Testis (tissue), 5 donors: ENCODE data around the gene PTPN2. TPM values are rescaled to one million over a fixed set of nuclear protein-coding genes. Genes with fewer than 3 reads are reported as not detected.

Source experiments
- DNase-seq: peaks from one replicate; pipeline ENCODE4 v3.0.0-alpha.2; 2019
- H3K27ac ChIP-seq, 2 donors: fragments of 200-600 bp; sonication (generic); one replicate each; pipeline ENCODE4 v1.5.1; 2019
- H3K27me3 ChIP-seq: fragments of 200-600 bp; sonication (generic); one replicate; pipeline ENCODE4 v1.5.1; 2019
- H3K36me3 ChIP-seq: fragments of 200-600 bp; sonication (generic); one replicate; pipeline ENCODE4 v1.5.1; 2017; ENCODE audit warnings: low read depth; ENCODE audit errors: missing control alignments
- H3K4me1 ChIP-seq: fragments of 200-600 bp; sonication (generic); one replicate; pipeline ENCODE4 v1.5.1; 2019
- H3K4me3 ChIP-seq, 2 donors: fragments of 200-600 bp; sonication (generic); one replicate each; pipeline ENCODE4 v1.5.1; 2017 to 2019
- H3K9me3 ChIP-seq: fragments of 200-600 bp; sonication (generic); one replicate; pipeline ENCODE4 v1.5.1; 2017
- CTCF ChIP-seq, 3 experiments: fragments of 450-650 bp in 2 of 3; fragments of 200-600 bp in 1 of 3; sonication (generic) in 1 of 3; IDR thresholded peaks; one replicate each; pipeline ENCODE4 v1.5.1; 2016 to 2019; ENCODE audit warnings: antibody characterized with exemption in 3 of 3, mild to moderate bottlenecking in 2 of 3, moderate library complexity in 1 of 3
- POLR2A ChIP-seq: fragments of 450-650 bp; IDR thresholded peaks from one replicate; pipeline ENCODE4 v1.6.1; 2017; ENCODE audit warnings: antibody characterized with exemption, mild to moderate bottlenecking, moderate library complexity
- WGBS, 2 donors: methylation state at CpG; one replicate each; pipeline ENCODE4 v1.1.5; 2018; 5-methylcytosine and 5-hydroxymethylcytosine counted together
- intact Hi-C: fragments of 100-400 bp; cut with DNase I; formaldehyde crosslinking; loops from one replicate; pipeline ENCODE4 v1.15.1; 2023; ENCODE audit warnings: low total_unique reads
- long read RNA-seq, 2 donors: transcript quantifications; one replicate each; lab custom pipeline, GENCODE V29; 2026
- polyA plus RNA-seq: library from polyadenylated mRNA; stranded (reverse); fragments of 350-450 nt; fragmentation: Illumina TruSeq; extraction: RNeasy Lipid Tissue Mini Kit (QIAGEN cat#74804); gene quantifications from one replicate; pipeline ENCODE4 v1.2.3, GENCODE V29; 2014; ENCODE audit warnings: low read depth, low replicate concordance; ENCODE audit not compliant: insufficient read depth
- total RNA-seq, 2 donors: library from RNA; depleted of rRNA; stranded (reverse); fragments of >200 nt; gene quantifications; one replicate each; pipeline ENCODE4 v1.2.3, GENCODE V29; 2016

PTPN2 gene
- total RNA-seq (10 to 100 TPM; 37.4 to 41.5 TPM), polyA plus RNA-seq (24.5 TPM)
- long read RNA-seq, donor 1, transcript PTPN2-202 (10 exons, 1,706 nt) = major isoform, 8 of 30 reads
- long read RNA-seq, donor 1, partial matches to known transcripts = 0 of 30 reads
- long read RNA-seq, donor 1, other reads (novel, unspliced or antisense) = 17 of 30 reads
- long read RNA-seq, donor 2, transcript PTPN2-202 (10 exons, 1,706 nt) = major isoform, 6 of 12 reads
- long read RNA-seq, donor 2, partial matches to known transcripts = 0 of 12 reads
- long read RNA-seq, donor 2, other reads (novel, unspliced or antisense) = 0 of 12 reads

GRCh38 chr18:12883684-12884405 lies at the start of gene PTPN2:
Gene PTPN2 (minus strand): TSS chr18:12884237. CDS start chr18:12884141, 96 bp downstream.
- Histone ChIP-seq H3K4me1 (peaks cover 26% of the 10 kb centered on the region), H3K36me3 (no peaks in the 10 kb centered on the region), H3K27me3 (no peaks in the 10 kb centered on the region), H3K27ac (peak within 1 kb of the TSS; percentile 99 to 100), H3K4me3 (peak within 1 kb of the TSS; percentile 86), H3K9me3 (no peaks in the 10 kb centered on the region)
- intact Hi-C loops = no loop called here
- DNase-seq = peak; percentile 95
- TF ChIP-seq POLR2A = peak; percentile 9
- peak in 1 of 3 experiments; percentile 14 for TF ChIP-seq CTCF (IDR thresholded peaks at IDR 0.05)
- 0% methylated on average over 30 to 64 of the region's 97 CpGs for WGBS, 2 donors

- Histone ChIP-seq H3K27ac (no peak overlapping the region), H3K27me3 (no peaks in the 10 kb centered on the region), H3K4me3 (no peak overlapping the region), H3K9me3 (no peaks in the 10 kb centered on the region), H3K4me1 (no peaks in the 10 kb centered on the region), H3K36me3 (no peaks in the 10 kb centered on the region)
- no peak for DNase-seq
- TF ChIP-seq POLR2A (no peak), CTCF (IDR thresholded peaks at IDR 0.05) (no peak)
- intact Hi-C loops = loop anchor here (5.0 kb wide), 1 partner anchor 196 kb away; no protein-coding TSS in a partner anchor
Observed at GRCh38 chr18:12933327-12933726, 49.3 kb upstream of the PTPN2 start.

- no peaks in the 10 kb centered on the region for H3K9me3 ChIP-seq
- H3K27me3 ChIP-seq = no peaks in the 10 kb centered on the region
- intact Hi-C loops = loop anchor here (5.0 kb wide), 1 partner anchor 194 kb away; no protein-coding TSS in a partner anchor
- TF ChIP-seq CTCF (IDR thresholded peaks at IDR 0.05) (no peak), POLR2A (no peak)
- WGBS, 2 donors = 55 to 78% methylated on average over 3 of the region's 3 CpGs
- DNase-seq = no peak
- H3K27ac ChIP-seq = no peak overlapping the region
- H3K4me3 ChIP-seq = no peak overlapping the region
- no peaks in the 10 kb centered on the region for H3K4me1 ChIP-seq
- H3K36me3 ChIP-seq = no peaks in the 10 kb centered on the region
Observed at GRCh38 chr18:12930908-12931307, 46.9 kb upstream of the PTPN2 start.

- no peaks in the 10 kb centered on the region for H3K4me1 ChIP-seq
- no peak for TF ChIP-seq POLR2A
- TF ChIP-seq CTCF (IDR thresholded peaks at IDR 0.05) = no peak
- no peaks in the 10 kb centered on the region for H3K36me3 ChIP-seq
- intact Hi-C loops = loop anchor here (5.0 kb wide), 1 partner anchor 193 kb away; no protein-coding TSS in a partner anchor
- H3K27me3 ChIP-seq = no peaks in the 10 kb centered on the region
- no peaks in the 10 kb centered on the region for H3K9me3 ChIP-seq
- H3K27ac ChIP-seq = no peak overlapping the region
- no peak overlapping the region for H3K4me3 ChIP-seq
- no peak for DNase-seq
- 82 to 93% methylated on average over 3 of the region's 3 CpGs for WGBS, 2 donors
Observed at GRCh38 chr18:12930376-12930775, 46.3 kb upstream of the PTPN2 start.
